GM12878 (cell line): Measurements from ENCODE around the gene HERPUD1. TPM values are rescaled to one million over a fixed set of nuclear protein-coding genes. Genes with fewer than 3 reads are reported as not detected.
A peak's percentile ranks its signal among the peaks of the same experiment; 100 is the strongest.

Experiments
- BCL3 ChIP-seq: IDR thresholded peaks from 2 replicates; pipeline ENCODE4 v1.6.1; 2011; ENCODE audit warnings: borderline replicate concordance, low read depth, mild to moderate bottlenecking, moderate library complexity, low read length; ENCODE audit not compliant: insufficient read depth, poor library complexity, severe bottlenecking
- BCLAF1 ChIP-seq: fragments of 450-650 bp; IDR thresholded peaks from 2 replicates; pipeline ENCODE4 v1.6.1; 2017; ENCODE audit warnings: antibody characterized with exemption, mild to moderate bottlenecking, moderate library complexity
- BRCA1 ChIP-seq: IDR thresholded peaks from 2 replicates; pipeline ENCODE4 v1.6.1; 2011; ENCODE audit warnings: low read depth, low read length, improper control_type of control experiment
- DPF2 ChIP-seq: fragments of 450-650 bp; IDR thresholded peaks from 2 replicates; pipeline ENCODE4 v1.6.1; 2017; ENCODE audit warnings: mild to moderate bottlenecking
- ESRRA ChIP-seq: IDR thresholded peaks from 2 replicates; pipeline ENCODE4 v1.6.1; 2012; ENCODE audit warnings: mild to moderate bottlenecking, low read length, improper control_type of control experiment
- HDAC6 ChIP-seq: fragments of 200-600 bp; sonication (generic); IDR thresholded peaks from one replicate; pipeline ENCODE4 v1.8.0; 2017; ENCODE audit warnings: antibody characterized with exemption; ENCODE audit not compliant: unreplicated experiment
- JUND ChIP-seq: IDR thresholded peaks from 2 replicates; pipeline ENCODE4 v1.6.1; 2012; ENCODE audit warnings: low read depth, mild to moderate bottlenecking, low read length, improper control_type of control experiment, moderate library complexity
- MTA3 ChIP-seq: IDR thresholded peaks from 2 replicates; pipeline ENCODE4 v1.6.1; 2012; ENCODE audit warnings: low read length, inconsistent platforms, borderline replicate concordance
- MYB ChIP-seq: fragments of 150-350 bp; IDR thresholded peaks from 2 replicates; pipeline ENCODE4 v1.6.1; 2014; ENCODE audit warnings: mild to moderate bottlenecking, low read depth, low read length, borderline replicate concordance
- NR2C2 ChIP-seq: IDR thresholded peaks from 2 replicates; pipeline ENCODE4 v1.6.1; 2011; ENCODE audit warnings: borderline replicate concordance, low read depth; ENCODE audit not compliant: control insufficient read depth, insufficient read length
- PML ChIP-seq: IDR thresholded peaks from 2 replicates; pipeline ENCODE4 v1.6.1; 2012; ENCODE audit warnings: low read length, inconsistent platforms
- RBBP5 ChIP-seq: fragments of 200-600 bp; sonication (generic); conservative IDR thresholded peaks from 2 replicates; pipeline ENCODE4 v1.6.1; 2016
- SIX5 ChIP-seq: IDR thresholded peaks from 2 replicates; pipeline ENCODE4 v1.6.1; 2011; ENCODE audit warnings: mild to moderate bottlenecking, low read depth, low read length, moderate library complexity; ENCODE audit not compliant: severe bottlenecking
- SMAD1 ChIP-seq: fragments of 450-650 bp; IDR thresholded peaks from 2 replicates; pipeline ENCODE4 v1.6.1; 2018; ENCODE audit warnings: mild to moderate bottlenecking, low read depth; ENCODE audit not compliant: partially characterized antibody
- STAT3 ChIP-seq: IDR thresholded peaks from 2 replicates; pipeline ENCODE4 v1.6.1; 2011; ENCODE audit warnings: low read depth, low read length, improper control_type of control experiment
- TCF3 ChIP-seq: IDR thresholded peaks from 2 replicates; pipeline ENCODE4 v1.6.1; 2012; ENCODE audit warnings: low read depth, mild to moderate bottlenecking, low read length, borderline replicate concordance; ENCODE audit not compliant: insufficient read depth
- ZBTB11 ChIP-seq: fragments of 450-650 bp; formaldehyde crosslinking; IDR thresholded peaks from 2 replicates; pipeline ENCODE4 v1.5.0; 2022; ENCODE audit warnings: mild to moderate bottlenecking, missing genetic modification characterization
- ZNF274 ChIP-seq: IDR thresholded peaks from one replicate; pipeline ENCODE4 v1.8.0; 2011; ENCODE audit not compliant: insufficient read length, insufficient read depth
- polyA plus RNA-seq, 11 experiments: library from polyadenylated mRNA; depleted of rRNA in 4 of 11; unstranded in 6 of 11; stranded (reverse) in 5 of 11; fragments of >200 nt; fragmentation: Nextera tagmentation in 4 of 11; fragmentation: Illumina TruSeq in 1 of 11; extraction: Ambion mirVana in 4 of 11; extraction: Trizol in 1 of 11; gene quantifications; 1 replicate in 1 of 11; 2 replicates in 10 of 11; pipeline versions ENCODE4 v1.2.1 to v1.2.3, GENCODE V29; 2011 to 2016; ENCODE audit warnings: inconsistent platforms in 2 of 11, missing spikeins in 2 of 11, low read depth in 1 of 11
- total RNA-seq, 4 experiments: library from RNA; depleted of rRNA in 3 of 4; stranded (reverse); fragments of >200 nt in 3 of 4; fragmentation: Illumina TruSeq in 1 of 4; extraction: Trizol in 1 of 4; gene quantifications; 2 replicates each; pipeline versions ENCODE4 v1.2.1 to v1.2.3, GENCODE V29; 2013 to 2021
- TF ChIP-seq, protein P1 (sequence below): fragments of 450-650 bp; formaldehyde crosslinking; IDR thresholded peaks from 2 replicates; pipeline ENCODE4 v1.4.0; 2022; ENCODE audit warnings: mild to moderate bottlenecking, moderate library complexity

HERPUD1 gene
- total and polyA plus RNA-seq, 10 of the 15 experiments (the other 5 are each of a cell fraction or from before 2014, with no cell fraction given): 32.6 to 212 (median 122) TPM

- TF ChIP-seq RBBP5 (no peak), JUND (no peak), MYB (no peak; the same call in 1 of the 2 replicates), HDAC6 (no peak), ZBTB11 (CRISPR knock-in tag) (no peak), BCLAF1 (no peak), PML (no peak), STAT3 (no peak), MTA3 (no peak), TCF3 (peak; percentile 82; the same call in 1 of the 2 replicates), ZNF274 (no peak), NR2C2 (no peak), DPF2 (peak; percentile 81), ESRRA (no peak), SMAD1 (no peak), BCL3 (no peak), BRCA1 (no peak), SIX5 (no peak)
- TF ChIP-seq, protein P1, sequence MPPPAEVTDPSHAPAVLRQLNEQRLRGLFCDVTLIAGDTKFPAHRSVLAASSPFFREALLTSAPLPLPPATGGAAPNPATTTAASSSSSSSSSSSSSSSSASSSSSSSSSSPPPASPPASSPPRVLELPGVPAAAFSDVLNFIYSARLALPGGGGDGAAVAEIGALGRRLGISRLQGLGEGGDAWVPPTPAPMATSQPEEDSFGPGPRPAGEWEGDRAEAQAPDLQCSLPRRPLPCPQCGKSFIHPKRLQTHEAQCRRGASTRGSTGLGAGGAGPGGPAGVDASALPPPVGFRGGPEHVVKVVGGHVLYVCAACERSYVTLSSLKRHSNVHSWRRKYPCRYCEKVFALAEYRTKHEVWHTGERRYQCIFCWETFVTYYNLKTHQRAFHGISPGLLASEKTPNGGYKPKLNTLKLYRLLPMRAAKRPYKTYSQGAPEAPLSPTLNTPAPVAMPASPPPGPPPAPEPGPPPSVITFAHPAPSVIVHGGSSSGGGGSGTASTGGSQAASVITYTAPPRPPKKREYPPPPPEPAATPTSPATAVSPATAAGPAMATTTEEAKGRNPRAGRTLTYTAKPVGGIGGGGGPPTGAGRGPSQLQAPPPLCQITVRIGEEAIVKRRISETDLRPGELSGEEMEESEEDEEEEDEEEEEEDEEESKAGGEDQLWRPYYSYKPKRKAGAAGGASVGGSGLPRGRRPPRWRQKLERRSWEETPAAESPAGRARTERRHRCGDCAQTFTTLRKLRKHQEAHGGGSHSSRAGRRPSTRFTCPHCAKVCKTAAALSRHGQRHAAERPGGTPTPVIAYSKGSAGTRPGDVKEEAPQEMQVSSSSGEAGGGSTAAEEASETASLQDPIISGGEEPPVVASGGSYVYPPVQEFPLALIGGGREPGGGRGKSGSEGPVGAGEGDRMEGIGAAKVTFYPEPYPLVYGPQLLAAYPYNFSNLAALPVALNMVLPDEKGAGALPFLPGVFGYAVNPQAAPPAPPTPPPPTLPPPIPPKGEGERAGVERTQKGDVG: no peak
These were observed 21.0 kb upstream of the HERPUD1 start (continued) for GRCh38 chr16:56910654-56911539.
